Lower leg skin (tissue), 4 donors: Measurements from ENCODE around the gene ALG12. TPM values are rescaled to one million over a fixed set of nuclear protein-coding genes. Genes with fewer than 3 reads are reported as not detected.

Experiments
- DNase-seq, 2 donors: peaks; one replicate each; pipeline ENCODE4 v3.0.0-alpha.2; 2019; ENCODE audit warnings: low spot score in 2 of 2
- H3K4me3 ChIP-seq: fragments of 200-600 bp; sonication (generic); 2 replicates; pipeline ENCODE4 v1.5.1; 2017; ENCODE audit warnings: mild to moderate bottlenecking, low read depth; ENCODE audit not compliant: poor library complexity, severe bottlenecking
- POLR2A ChIP-seq, 2 donors: fragments of 450-650 bp; IDR thresholded peaks; one replicate each; pipeline ENCODE4 v1.6.1; 2016 to 2017; ENCODE audit warnings: antibody characterized with exemption in 2 of 2, mild to moderate bottlenecking in 1 of 2, moderate library complexity in 1 of 2
- WGBS, 2 donors: methylation state at CpG; one replicate each; pipeline ENCODE4 v1.1.5; 2018; 5-methylcytosine and 5-hydroxymethylcytosine counted together
- intact Hi-C: fragments of 100-400 bp; cut with DNase I; formaldehyde crosslinking; loops from one replicate; pipeline ENCODE4 v1.15.0; 2023; ENCODE audit warnings: low total_unique reads
- total RNA-seq, 4 donors: library from RNA; depleted of rRNA; stranded (reverse); fragments of >200 nt; gene quantifications; one replicate each; pipeline ENCODE4 v1.1.0, GENCODE V29; 2016
- TF ChIP-seq, protein P1 (sequence below), 3 donors: fragments of 450-650 bp; IDR thresholded peaks; one replicate each; pipeline ENCODE4 v1.5.1; 2016; ENCODE audit warnings: antibody characterized with exemption in 3 of 3, mild to moderate bottlenecking in 3 of 3, moderate library complexity in 2 of 3

Gene ALG12
- total RNA-seq, 4 donors from 2014 or later: 7.5 to 25.6 (median 16.1) TPM

DNA sequence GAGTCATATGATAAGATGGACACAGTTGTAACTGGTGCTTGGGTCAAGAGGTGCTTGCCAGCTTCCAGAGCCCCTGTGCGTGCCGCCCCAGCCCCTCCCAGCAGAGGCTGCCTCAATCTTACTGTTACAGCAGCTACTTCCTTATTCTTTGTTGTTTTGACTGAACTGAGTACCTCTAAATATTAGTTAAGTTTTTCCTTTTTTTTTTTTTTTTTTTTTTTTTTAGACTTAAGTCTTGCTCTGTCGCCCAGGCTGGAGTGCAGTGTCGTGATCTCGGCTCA, 55.8 kb downstream of the ALG12 start:
- DNase-seq: no peak
- 88 to 90% methylated on average over 5 of the region's 5 CpGs for WGBS, 2 donors
- H3K4me3 ChIP-seq: no peak overlapping the region
- intact Hi-C loops: no loop called here
- TF ChIP-seq, protein P1, sequence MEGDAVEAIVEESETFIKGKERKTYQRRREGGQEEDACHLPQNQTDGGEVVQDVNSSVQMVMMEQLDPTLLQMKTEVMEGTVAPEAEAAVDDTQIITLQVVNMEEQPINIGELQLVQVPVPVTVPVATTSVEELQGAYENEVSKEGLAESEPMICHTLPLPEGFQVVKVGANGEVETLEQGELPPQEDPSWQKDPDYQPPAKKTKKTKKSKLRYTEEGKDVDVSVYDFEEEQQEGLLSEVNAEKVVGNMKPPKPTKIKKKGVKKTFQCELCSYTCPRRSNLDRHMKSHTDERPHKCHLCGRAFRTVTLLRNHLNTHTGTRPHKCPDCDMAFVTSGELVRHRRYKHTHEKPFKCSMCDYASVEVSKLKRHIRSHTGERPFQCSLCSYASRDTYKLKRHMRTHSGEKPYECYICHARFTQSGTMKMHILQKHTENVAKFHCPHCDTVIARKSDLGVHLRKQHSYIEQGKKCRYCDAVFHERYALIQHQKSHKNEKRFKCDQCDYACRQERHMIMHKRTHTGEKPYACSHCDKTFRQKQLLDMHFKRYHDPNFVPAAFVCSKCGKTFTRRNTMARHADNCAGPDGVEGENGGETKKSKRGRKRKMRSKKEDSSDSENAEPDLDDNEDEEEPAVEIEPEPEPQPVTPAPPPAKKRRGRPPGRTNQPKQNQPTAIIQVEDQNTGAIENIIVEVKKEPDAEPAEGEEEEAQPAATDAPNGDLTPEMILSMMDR (IDR thresholded peaks at IDR 0.05): no peak
- TF ChIP-seq POLR2A (IDR thresholded peaks at IDR 0.05): no peak

DNA sequence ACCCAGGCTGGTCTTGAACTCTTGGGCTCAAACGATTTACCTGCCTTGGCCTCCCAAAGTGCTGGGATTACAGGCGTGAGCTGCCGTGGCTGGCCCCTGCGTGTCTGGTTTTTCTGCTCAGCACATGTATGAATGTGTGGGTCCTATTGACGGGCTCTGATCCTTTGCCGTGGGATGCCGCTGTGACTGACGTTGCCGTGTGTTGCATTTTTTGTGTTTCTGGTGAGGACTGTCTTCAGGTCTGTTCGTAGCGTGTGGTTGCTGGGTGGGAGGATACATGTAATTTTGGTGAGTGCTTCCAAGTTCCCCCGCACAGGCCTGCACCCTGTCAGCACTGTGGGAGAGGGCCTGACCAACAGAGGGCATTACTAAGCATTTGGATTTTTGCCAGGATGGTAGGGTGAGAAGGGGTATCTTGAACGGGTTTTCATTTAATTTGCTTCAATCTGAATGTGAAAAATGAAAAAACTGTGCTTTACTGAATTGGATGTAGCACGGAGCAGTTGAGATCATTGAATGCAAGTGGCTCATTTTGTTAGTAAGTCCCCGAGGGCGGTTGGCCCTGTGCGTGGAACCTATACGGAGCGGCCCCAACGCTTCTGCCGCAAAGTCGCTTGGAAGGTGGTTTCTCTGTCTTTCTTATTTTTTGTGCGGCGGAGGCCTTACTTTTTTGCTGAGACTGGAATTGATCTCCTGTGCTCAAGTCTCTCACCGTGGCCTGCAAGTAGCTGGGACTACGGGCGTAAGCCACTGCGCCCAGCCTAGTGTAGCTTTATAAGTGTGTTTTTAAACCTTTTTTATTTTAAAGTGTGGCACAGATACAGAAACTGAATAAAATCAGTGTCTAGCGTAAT, 56.4 kb downstream of the ALG12 start:
- intact Hi-C loops: no loop called here
- TF ChIP-seq, protein P1 (IDR thresholded peaks at IDR 0.05): no peak
- TF ChIP-seq POLR2A (IDR thresholded peaks at IDR 0.05): no peak
- no peak overlapping the region for H3K4me3 ChIP-seq
- no peak for DNase-seq
- 90 to 92% methylated on average over 29 of the region's 29 CpGs for whole genome bisulfite sequencing, 2 donors

DNA sequence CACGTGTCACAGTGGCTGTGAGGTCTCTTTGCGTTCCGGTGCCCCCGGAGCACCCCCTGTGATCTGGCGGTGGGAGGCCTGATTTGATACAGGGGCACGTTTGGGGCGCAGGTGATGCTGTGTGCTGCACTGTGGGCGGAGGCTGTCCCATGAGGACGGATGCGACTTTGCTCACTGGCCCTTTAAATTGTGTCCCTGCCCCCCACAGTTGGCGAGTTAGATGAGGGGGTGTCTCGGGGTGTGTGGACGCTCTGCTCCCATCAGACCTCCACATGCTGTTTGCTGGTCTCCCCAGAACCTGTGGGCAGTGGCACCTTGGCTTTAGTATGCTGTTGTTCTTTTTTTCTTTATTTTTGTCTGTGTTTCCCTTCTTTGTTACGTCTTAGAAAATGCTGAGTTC, 59.4 kb downstream of the ALG12 start:
- intact Hi-C loops: no loop called here
- no peak for TF ChIP-seq POLR2A (IDR thresholded peaks at IDR 0.05)
- TF ChIP-seq, protein P1 (IDR thresholded peaks at IDR 0.05): no peak
- 79 to 86% methylated on average over 14 of the region's 14 CpGs for WGBS, 2 donors
- H3K4me3 ChIP-seq: no peak overlapping the region
- no peak for DNase-seq

DNA sequence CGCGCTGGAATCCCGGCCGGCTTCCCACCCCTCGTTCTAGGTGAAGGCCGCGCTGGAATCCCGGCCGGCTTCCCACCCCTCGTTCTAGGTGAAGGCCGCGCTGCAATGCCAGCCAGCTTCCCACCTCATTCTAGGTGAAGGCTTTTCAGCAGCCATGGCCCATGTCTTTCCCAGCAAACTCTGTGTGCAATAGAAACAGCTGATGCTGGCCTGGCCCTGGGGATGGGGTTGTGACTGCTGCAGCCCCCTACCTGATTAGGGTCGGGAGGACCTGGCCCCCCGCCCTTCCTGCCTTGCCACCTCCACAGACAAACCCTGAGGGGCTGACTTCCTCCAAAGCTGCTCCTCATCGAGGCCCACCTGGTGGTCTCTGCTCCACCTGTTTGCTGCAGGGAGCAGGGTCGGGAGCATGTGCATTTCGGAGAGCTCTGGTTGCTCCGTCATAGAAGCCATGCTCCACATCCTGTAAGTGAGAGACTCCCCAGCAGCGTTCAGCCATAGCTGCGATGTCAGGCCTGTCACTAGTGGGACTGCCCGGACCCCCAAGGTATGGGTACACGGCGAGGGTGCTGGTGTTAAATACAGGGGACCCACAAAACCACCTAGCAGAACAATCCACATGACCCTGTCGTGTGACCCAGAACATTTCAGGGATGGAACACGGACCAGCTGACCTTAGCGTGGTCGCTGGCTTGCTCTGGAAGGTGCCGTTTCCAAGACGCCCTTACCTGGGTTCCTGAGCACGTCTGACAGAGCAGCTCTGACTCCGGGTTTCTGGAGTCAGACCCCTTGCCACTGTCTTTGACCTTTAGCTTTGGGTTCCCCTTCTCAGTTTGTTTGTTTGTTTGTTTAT, 61.2 kb downstream of the ALG12 start:
- intact Hi-C loops: no loop called here
- WGBS, 2 donors: 84 to 85% methylated on average over 27 to 28 of the region's 31 CpGs
- DNase-seq: no peak
- no peak for TF ChIP-seq POLR2A (IDR thresholded peaks at IDR 0.05)
- TF ChIP-seq, protein P1 (IDR thresholded peaks at IDR 0.05): no peak
- H3K4me3 ChIP-seq: no peak overlapping the region

DNA sequence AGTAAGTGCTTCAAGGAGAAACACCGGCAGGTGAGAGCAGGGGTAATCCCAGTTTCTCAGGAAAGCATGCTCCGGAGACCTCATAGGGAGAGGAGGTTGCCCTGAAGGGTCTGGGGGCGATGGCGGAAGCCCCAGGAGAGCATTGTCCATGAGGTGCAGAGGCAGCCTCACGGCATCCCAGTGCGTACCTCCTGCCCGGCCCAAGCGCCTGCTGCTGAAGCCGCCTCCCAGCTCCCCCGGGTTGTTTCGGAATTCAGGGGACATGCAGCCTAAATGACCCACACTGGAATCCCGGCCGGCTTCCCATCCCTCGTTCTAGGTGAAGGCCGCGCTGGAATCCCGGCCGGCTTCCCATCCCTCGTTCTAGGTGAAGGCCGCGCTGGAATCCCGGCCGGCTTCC, 61.9 kb downstream of the ALG12 start:
- intact Hi-C loops: no loop called here
- WGBS, 2 donors: 79 to 84% methylated on average over 6 to 21 of the region's 23 CpGs
- no peak overlapping the region for H3K4me3 ChIP-seq
- no peak for DNase-seq
- no peak for TF ChIP-seq POLR2A (IDR thresholded peaks at IDR 0.05)
- TF ChIP-seq, protein P1 (IDR thresholded peaks at IDR 0.05): no peak
